IPS-NIHi11 (cell line): ENCODE measurements around the gene DUOX2.
"Not testable (repeated sequence)": the region's sequence is repeated elsewhere in the genome, so short reads cannot be mapped to it uniquely, and the experiment has no call there.

Source experiments
- DNase-seq: peaks from one replicate; pipeline ENCODE4 v3.0.0; 2012; ENCODE audit warnings: mixed read lengths, low spot score

The DUOX2 gene

DNA sequence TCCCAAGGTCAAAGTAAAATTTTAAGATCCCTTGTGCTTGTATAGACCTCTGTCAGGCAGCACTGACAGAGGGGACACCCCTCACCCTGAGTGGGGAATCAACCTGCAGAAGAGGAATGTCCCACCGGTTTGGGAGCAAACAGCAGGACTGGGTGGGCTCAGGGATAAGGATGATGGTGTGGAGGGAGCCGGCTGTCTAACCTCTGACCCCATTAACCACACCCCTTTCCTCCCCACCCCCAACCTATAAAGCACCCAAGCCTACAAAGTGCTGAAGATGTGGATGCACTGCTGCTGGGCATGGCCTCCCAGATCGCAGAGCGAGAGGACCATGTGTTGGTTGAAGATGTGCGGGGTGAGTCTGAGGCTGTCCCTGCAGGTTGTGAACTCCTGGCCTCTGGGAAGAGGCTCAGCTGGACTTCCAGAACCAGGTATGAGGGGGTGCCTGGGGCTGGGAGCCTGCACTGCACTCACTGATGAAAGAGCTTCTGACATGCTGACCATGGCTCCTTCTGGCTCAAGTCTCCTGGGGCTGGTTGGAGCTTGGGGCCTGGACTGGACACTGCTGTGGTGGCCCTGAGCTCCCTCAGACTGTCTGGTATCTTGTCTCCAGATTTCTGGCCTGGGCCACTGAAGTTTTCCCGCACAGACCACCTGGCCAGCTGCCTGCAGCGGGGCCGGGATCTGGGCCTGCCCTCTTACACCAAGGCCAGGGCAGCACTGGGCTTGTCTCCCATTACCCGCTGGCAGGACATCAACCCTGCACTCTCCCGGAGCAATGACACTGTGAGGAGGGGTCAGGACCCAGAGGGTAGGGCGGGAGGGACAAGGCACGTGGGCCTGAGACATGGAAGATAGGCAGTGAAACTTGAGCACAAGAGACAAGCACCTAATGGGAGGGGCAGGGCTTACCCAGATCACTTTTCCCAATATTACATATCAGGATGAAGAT, 25.1 kb upstream of the DUOX2 start:
- no peak for DNase-seq

DNA sequence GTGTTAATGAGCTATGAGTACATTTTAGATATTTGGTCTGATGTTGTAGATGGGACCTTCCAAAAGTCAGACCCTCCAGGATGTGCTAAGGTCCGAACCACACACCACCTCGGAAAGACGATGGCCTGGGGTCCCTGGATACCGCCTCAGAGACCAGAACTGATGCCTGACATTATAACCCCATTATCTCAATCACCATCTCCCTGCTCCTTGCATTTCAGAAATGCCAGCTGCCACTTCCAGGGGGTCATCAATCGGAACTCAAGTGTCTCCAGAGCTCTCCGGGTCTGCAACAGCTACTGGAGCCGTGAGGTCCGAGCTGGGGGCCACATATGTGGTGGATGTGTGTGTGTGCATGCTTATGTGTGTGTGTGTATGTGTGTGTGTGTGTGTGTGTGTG, 23.7 kb upstream of the DUOX2 start:
- no peak for DNase-seq

DNA sequence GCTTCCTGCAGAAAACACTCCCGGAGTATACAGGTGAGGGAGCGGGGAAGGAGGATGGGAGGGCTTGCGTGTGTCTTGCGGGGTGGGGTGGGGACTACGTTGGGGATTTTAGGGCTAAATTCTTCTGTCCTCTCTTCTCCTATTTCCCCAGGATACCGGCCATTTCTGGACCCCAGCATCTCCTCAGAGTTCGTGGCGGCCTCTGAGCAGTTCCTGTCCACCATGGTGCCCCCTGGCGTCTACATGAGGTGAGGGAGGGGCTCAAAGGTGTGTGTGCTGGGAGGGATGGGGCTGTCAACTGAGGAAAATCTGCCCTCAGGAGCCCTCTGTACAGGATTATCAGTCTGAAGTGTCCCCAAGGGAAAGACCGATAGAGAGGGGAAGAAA, 22.4 kb upstream of the DUOX2 start:
- DNase-seq: peak; percentile 63

DNA sequence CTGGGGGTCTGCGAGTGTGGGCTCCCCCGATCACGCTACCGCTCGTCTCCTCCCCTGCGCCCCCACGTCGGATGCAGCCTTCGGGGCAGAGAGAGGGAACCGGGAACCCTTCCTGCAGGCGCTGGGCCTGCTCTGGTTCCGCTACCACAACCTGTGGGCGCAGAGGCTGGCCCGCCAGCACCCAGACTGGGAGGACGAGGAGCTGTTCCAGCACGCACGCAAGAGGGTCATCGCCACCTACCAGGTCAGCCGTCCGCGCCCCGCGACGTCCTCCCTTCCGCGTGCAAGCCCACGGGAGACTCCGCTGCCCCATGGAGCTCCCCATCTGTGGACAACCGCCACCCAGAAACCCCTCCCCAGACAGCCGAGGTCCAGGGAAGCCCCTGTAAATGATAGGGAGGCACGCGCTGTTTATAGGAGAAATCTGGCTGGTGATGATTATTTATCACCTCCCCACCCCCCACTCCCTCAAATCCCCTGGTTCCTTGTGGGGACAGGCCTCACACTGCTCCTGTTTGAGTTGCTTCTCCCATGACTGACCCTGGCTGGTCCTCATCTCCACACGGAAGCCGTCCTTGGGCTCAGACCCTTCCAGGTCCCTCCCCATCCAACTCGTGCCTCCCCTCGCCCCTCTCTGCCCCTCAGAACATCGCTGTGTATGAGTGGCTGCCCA, 21.9 kb upstream of the DUOX2 start:
- not testable (repeated sequence) for DNase-seq

DNA sequence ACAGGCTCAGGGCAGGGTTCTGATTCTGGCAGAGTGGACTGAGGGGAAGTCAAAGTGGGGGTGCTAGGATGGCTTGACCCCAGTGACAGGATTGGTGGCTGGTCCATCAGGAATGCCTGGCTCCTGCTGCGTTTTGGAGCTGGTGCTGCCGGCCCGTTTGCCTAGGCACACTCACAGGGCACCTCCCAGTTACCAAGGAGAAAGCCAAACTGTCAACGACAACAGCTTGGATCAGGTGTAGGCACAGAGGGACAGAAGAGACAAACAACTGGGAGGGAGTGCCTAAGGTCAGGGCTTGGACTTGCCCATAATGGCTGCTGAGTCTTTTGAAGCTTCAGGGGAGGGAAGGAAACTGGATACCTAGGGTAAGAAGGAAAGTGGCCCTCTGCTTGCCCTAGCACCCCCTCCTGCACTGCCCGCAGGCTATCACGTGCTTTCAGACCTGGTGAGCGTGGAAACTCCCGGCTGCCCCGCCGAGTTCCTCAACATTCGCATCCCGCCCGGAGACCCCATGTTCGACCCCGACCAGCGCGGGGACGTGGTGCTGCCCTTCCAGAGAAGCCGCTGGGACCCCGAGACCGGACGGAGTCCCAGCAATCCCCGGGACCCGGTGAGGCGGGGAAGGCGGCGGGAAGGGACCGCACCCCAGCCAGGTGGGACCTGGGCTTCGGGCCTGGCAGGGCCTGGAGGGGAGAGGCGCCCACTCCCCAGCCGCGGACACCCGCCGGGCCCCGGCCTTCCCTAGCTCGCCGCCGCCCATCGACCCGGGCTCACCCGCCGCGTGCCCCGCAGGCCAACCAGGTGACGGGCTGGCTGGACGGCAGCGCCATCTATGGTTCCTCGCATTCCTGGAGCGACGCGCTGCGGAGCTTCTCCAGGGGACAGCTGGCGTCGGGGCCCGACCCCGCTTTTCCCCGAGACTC, 21.0 kb upstream of the DUOX2 start:
- DNase-seq: peak; percentile 54

DNA sequence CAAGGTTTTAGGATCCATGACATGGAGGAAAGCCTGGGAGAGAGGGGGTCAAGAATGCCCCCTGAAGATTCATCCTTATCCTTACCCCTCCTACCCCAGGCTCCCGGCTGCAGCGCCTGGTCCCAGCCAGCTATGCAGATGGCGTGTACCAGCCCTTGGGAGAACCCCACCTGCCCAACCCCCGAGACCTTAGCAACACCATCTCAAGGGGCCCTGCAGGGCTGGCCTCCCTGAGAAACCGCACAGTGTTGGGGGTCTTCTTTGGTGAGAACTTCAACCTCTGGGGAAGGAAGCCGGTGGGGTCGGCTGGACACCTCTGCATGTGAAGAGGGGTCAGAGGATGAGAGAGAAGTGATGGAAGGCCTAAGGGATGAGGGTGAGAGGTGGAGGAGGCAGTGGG, 20.1 kb upstream of the DUOX2 start:
- DNase-seq: no peak

DNA sequence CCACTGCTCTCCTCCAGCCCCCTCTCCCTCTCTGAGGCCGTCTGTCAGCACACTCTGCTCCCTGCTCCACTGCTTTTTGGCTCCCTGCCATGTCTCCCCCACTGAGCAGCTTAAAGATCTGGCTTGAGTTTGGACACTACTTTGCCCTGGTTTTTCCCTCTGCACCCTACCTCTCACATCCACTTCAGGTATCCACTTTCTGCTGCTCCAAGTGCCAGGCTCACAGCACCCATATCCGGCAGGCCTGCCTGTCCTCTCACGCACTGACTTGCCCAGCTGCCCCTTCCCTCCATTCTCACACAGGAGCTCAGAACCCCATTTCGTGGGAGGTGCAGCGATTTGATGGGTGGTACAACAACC, 19.6 kb upstream of the DUOX2 start:
- no peak for DNase-seq

DNA sequence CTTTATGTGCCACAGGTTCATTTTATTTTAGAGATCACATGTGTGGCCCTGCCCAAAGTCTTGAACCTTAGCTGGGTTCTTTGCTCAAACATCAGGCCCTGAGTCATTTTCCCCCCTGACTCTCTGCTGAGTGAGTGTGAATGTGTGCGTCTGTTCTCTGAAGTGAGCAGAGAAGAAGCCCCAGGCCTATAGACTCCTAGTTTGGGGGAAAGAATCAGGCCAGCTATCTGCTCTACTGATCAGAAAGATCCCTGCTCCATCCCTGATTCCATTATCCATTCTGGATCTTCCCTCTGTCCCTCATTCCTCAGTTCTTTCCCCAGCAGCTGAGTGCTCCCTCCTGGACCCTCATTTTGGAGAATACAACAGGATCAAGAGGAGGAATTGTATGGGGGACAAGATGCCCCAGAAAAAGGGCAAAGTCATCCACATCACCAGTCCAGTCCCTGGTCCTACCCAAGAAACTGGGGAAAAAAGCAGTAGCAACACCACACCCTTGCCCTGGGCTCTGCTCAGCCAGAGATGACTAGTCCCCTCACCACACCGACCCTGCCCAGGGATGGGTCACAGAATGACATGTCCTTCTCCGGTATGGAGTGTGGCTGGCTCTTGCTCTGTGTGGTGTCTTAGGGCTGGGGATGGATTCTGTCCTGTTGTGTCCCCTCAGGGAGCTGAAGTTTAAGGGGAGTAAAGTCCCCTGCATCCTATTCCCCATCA, 19.0 kb upstream of the DUOX2 start:
- no peak for DNase-seq

DNA sequence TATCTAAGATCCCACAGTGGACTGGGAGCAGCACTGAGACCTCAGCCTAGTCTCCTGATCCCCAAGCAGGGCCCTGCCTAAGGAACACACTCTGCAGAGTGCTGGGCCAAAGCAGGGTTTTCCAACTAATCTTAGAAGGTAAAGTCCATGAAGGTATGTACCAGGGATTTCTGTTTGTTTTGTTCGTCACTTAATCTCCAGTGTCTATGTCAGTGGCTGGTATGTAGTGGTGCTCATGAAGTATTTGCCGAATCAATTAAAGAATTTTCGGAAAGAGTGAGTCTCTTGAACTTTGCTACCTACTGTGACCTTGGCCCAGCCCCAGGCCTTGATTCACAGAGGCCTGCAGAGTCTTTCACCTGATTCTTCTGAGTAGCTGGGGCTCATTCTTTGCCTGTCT, 17.5 kb upstream of the DUOX2 start:
- no peak for DNase-seq

DNA sequence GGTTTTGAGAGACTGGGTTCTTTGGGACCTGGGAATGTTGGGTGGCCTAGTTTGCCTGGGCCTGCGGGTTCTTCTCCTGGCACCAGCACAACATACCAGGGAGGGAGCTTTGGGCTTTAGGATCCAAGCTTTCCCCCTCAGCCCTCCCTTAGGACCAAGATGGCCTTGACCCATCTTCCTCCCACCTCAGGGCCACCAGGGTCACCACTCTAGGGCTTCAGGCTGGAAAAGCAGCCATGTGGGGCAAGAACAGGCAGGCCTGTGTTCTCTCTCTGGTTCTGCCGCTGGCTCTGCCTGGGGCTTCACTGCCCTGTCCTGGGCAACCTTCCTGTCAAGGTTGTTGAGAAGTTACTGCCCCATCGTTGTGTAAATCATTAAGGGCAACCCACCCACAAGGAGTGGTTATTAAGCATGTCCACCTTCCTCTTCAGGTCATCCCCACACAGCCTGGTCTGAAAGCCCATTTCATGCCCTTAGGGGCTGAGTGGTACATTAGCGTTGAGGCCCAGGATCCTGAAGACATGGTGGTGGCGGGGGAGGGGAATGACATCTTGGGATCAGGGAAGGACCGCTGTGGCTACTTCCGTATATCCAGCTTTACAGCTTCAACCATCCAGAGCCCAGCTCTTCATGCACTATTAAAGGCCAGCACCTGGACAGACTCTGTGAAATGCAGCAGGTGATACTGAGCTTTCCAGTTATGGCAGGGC, 16.5 kb upstream of the DUOX2 start:
- no peak for DNase-seq

DNA sequence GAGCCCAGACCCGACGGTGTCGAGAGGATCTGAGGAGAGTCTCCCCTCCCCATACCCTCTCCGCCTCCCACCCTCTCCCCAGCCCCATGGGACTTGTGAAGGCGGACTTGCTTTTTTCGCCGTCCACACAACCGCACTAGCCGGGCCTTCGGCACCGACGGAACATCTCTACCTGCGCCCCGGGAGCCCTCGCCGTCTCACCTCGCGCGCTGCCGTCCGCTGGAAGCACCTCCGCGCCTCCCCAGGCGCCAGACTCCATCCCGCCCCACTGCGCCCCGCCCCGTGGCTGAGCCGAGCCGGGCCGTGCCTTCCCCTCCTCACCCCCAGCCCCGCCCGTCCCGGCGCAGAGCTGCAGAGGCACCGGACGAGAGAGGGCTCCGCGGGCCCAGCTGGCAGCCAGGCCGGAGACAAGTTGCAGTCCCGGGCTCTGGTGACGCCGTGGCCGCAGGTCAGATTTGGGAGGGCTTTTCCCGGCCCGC, 15.7 kb upstream of the DUOX2 start, which contains the start of the genes DUOX1 and DUOXA1:
Gene DUOX1 (plus strand): TSS at position 344 of the 479 bp plus-strand sequence. CDS start 1,973 bp downstream, outside the sequence.
Gene DUOXA1 (minus strand): TSS at position 229 of the 479 bp plus-strand sequence. CDS start 6,865 bp downstream, outside the sequence.
- peak; percentile 80 for DNase-seq

DNA sequence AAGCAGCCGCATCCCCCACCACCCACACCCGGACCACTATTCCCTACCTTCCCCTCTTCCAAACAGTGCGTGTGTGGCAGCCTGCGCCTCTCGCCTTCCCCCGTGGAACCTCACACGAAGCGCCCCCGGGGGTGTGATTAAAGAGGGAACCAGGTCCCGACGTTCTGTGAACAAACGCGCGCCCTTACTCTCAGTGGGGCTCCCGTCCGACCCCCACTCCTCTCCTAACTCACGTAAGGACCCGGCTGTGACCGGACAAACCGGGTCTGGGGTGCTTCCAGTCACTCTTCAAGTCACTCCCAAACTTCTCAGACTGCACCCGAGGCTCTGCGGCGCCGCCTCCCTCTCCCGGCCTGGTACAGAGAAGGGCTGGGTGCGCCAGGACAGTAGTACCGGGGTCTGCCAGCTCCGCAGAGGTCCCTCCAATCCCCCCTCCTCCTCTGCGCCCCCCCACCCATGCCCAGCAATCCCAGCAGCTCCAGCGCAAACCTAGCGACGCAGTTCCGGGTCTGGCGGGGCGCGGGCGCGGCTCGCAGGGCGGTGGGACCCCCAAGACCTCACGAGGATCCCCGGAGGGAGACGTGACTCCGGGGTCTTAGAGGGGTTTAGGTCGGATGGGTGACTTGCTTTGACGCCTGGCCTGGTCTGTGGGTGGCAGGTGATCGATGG, 15.1 kb upstream of the DUOX2 start:
- DNase-seq: no peak

DNA sequence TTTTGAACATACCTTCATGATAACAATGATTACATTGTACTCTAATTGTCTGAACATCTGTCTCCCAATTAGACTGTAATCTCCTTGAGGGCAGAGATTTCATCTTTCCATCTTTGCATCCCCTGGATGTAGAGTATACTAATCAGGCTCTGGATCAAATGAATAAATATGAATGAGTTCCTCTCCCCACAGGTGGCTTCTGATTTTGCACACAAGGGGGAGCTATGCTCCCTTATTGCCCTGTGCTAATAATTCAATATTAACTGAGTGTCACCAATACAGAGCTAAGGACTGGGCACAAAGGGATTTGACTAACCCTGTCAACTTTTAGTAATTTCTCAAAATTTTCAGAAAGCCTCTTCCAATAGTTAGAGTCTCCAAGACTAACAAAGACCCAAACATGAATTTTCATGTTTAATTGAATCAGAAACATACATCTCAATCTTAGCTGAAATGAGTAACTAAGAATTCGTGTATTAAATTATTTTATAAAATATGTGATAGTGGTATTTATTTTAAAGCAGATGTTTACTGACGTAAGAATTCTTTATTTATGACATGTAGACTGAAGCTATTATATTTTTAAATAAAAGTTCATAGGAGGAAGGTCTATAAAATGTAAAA, 12.7 kb upstream of the DUOX2 start:
- no peak for DNase-seq

DNA sequence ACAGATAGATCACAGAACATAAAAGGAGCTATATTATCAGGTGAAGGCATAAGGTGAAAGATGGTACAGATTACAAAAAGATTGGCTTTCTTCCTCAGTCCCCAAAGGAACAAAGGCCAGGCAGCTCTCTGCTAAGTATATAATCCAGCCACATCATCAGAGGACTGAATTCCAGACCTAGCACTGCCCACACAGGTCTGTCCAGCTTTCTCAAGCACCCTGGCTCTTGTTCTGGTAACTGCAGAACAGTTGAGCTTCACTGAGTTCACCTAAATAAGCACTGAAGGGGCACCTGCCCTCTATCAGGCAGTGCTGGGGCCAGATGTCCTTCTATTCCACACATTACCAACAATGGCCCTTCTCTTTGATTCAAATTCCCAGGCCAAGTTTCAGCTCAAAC, 9.4 kb upstream of the DUOX2 start:
- no peak for DNase-seq

DNA sequence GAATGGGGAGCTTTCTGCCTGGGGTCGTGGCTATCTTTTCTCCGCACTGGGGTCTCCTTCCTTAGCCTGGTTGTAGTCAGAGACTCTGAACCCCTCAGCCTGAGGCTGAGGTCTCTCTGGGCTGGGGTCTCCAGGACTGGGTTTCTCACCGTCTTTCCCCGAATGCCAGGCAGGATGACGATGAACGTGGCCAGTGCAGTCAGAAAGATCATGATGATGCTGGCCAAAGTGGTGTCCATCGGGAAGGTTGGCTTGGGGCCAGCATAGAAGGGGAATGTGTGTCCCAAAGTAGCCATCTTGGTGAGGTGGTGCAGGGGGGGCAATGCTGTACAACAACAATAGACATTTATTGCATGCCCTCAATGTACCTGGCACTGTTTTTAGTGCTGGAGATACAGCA, 8.7 kb upstream of the DUOX2 start:
- no peak for DNase-seq

DNA sequence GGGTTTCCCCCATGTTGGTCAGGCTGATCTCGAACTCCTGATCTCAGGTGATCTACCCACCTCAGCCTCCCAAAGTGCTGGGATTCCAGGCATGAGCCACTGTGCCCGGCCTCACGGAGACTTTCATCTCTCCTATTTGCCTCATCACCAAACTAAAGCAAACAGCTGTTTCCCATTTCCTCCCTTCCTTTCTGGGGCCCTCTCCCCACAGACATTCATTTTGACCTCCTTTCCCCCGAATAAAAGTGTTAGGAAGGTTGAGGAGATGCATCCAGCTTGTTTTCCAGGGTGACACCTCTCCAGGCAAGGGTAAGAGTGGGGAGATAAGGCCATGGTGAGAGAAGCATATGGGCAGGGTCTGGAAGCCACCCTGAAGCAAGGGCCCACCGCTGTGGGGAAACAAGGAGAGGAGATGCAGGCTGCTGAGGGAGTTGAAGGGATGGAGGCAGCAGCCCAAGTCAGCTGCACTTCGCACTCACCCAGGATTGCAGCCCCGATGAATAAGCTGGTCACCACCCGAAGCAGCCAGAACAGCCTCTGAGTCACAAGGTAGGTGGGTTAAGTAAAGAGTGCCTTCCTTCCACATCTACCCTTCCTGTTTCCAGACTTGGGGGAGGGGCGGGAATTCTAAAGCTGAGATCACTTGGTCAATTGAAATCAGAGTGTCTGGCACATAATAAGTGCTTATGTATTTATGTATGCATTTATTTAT, 7.9 kb upstream of the DUOX2 start:
- DNase-seq: no peak

DNA sequence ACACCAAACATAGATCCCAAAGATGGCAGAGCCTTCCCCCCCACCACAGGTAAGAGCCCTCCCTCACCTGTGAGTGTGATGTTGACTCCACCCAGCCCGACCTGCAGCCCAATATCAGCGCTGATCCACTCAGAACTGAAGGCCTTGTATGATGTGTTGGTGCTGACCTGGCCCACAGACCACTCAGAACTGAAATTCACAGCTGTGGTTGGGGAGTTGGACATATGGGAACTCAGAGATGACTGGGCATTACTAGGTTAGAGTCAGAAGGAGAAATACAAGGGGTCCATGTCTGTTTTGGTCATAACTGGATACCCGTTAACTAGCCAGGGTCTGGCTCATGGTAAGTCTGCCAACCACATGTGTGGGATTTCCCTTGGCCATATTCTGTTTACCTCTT, 7.0 kb upstream of the DUOX2 start:
- DNase-seq: no peak

DNA sequence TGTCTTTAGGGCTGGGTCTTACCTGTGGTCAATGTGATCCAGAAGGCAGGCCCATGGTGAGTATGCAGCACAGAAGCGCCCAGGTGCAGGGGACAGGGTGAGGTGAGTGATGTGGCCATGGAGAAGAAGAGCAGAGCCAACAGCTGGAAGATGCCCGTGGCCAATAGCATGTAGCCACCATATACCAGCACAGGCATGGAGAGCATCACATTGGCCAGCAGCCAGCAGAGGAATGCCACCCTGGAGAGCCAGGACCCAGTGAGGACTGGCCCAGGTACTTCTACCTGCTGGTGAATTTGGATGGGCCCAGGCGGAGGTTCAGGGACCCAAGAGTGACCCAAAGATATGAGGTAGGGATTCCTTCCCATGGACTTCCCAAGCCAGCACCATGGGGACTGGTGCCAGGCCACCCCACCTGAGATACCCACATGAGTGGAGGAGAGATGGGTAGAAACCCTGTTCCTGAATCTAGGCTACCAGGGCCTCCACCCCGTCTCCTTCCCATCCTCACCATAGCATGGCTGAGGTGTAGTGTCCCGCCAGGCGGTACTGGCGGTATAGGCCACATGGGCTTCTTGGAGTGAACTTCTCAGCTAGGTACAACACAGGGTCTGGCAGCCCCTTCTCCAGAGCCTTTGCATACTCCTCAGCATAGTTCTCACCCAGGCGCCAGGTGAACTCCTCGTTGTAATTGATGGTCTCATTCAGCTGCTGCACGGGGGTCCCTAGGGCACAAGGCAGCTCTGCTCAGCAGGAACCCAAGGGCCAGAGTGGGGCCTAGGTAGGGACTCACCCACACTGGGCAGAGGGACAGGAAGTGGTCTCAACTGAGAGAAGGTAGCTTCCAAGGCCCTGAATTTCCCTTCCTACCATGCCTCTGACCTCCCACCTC, 6.4 kb upstream of the DUOX2 start:
- no peak for DNase-seq
